Nephron (organoid): ENCODE data around the gene CAD.
"Not testable (repeated sequence)": the region's sequence is repeated elsewhere in the genome, so short reads cannot be mapped to it uniquely, and the experiment has no call there.

Experiments
- H3K27ac Mint-ChIP-seq, 3 experiments: 2 replicates each; pipeline ENCODE4 v1.8.0; 2020; ENCODE audit warnings: mixed read lengths in 3 of 3, mild to moderate bottlenecking in 2 of 3, moderate library complexity in 1 of 3
- H3K27me3 Mint-ChIP-seq: 2 replicates; pipeline ENCODE4 v1.8.0; 2021; ENCODE audit warnings: low read depth, mild to moderate bottlenecking, moderate library complexity, mixed read lengths
- H3K36me3 Mint-ChIP-seq: 2 replicates; pipeline ENCODE4 v1.8.0; 2020; ENCODE audit warnings: low read depth, mixed read lengths
- H3K4me1 Mint-ChIP-seq: 2 replicates; pipeline ENCODE4 v1.8.0; 2020; ENCODE audit warnings: mixed read lengths
- H3K4me3 Mint-ChIP-seq, 3 experiments: 2 replicates each; pipeline ENCODE4 v1.8.0; 2020; ENCODE audit warnings: mild to moderate bottlenecking in 3 of 3, mixed read lengths in 3 of 3, moderate library complexity in 2 of 3
- H3K9me3 Mint-ChIP-seq: 2 replicates; pipeline ENCODE4 v1.8.0; 2020; ENCODE audit warnings: mixed read lengths
- CTCF ChIP-seq, 3 experiments: fragments of 200-600 bp; sonication (generic); IDR thresholded peaks; one replicate each; pipeline ENCODE4 v1.5.0; 2021; ENCODE audit warnings: antibody characterized with exemption in 3 of 3; ENCODE audit not compliant: unreplicated experiment in 3 of 3

CAD gene

GRCh38 chr2:27264253-27264752 lies 47.1 kb downstream of the CAD start:
- peaks cover 26% of the 10 kb centered on the region for H3K27me3 Mint-ChIP-seq

GRCh38 chr2:27264753-27265535 lies 47.8 kb downstream of the CAD start:
- H3K27ac Mint-ChIP-seq: no peak overlapping the region
- peaks cover 29% of the 10 kb centered on the region for H3K4me1 Mint-ChIP-seq
- no peaks in the 10 kb centered on the region for H3K9me3 Mint-ChIP-seq
- H3K36me3 Mint-ChIP-seq: no peaks in the 10 kb centered on the region
- H3K27me3 Mint-ChIP-seq: peaks cover 23% of the 10 kb centered on the region
- H3K4me3 Mint-ChIP-seq: peak overlapping the region; percentile 65 to 69 (median 68)
- peak; percentile 48 to 67 (median 60) for TF ChIP-seq CTCF (IDR thresholded peaks at IDR 0.05; ENCODE audit: unreplicated experiment in 3 of 3)

More at GRCh38 chr2:27264253-27264752, 47.1 kb downstream of the CAD start:
- Mint-ChIP-seq H3K27ac (no peak overlapping the region), H3K9me3 (no peaks in the 10 kb centered on the region), H3K36me3 (no peaks in the 10 kb centered on the region), H3K4me3 (peak overlapping the region; percentile 85 to 87 (median 86)), H3K4me1 (peaks cover 34% of the 10 kb centered on the region)
- TF ChIP-seq CTCF (IDR thresholded peaks at IDR 0.05; ENCODE audit: unreplicated experiment in 3 of 3): no peak

GRCh38 chr2:27265536-27265870 lies 48.3 kb downstream of the CAD start:
- peaks cover 26% of the 10 kb centered on the region for H3K4me1 Mint-ChIP-seq
- no peak for TF ChIP-seq CTCF (IDR thresholded peaks at IDR 0.05; ENCODE audit: unreplicated experiment in 3 of 3)
- no peaks in the 10 kb centered on the region for H3K36me3 Mint-ChIP-seq

GRCh38 chr2:27268296-27268695 lies 51.1 kb downstream of the CAD start:
- H3K9me3 Mint-ChIP-seq, H3K4me3 Mint-ChIP-seq, H3K27ac Mint-ChIP-seq, H3K4me1 Mint-ChIP-seq, H3K36me3 Mint-ChIP-seq: not testable (repeated sequence)
- H3K27me3 Mint-ChIP-seq: peaks cover 27% of the 10 kb centered on the region

More at GRCh38 chr2:27265536-27265870, 48.3 kb downstream of the CAD start:
- no peaks in the 10 kb centered on the region for H3K9me3 Mint-ChIP-seq
- H3K27me3 Mint-ChIP-seq: peaks cover 23% of the 10 kb centered on the region
- H3K27ac Mint-ChIP-seq: no peak overlapping the region
- peak overlapping the region; percentile 34 to 69 (median 65) for H3K4me3 Mint-ChIP-seq

GRCh38 chr2:27270131-27270530 lies 53.0 kb downstream of the CAD start:
- Mint-ChIP-seq H3K36me3 (no peaks in the 10 kb centered on the region), H3K27ac (no peak overlapping the region), H3K4me3 (no peak overlapping the region), H3K9me3 (no peaks in the 10 kb centered on the region), H3K4me1 (no peaks in the 10 kb centered on the region), H3K27me3 (peaks cover 43% of the 10 kb centered on the region)
- TF ChIP-seq CTCF (IDR thresholded peaks at IDR 0.05; ENCODE audit: unreplicated experiment in 3 of 3): no peak

- H3K4me3 Mint-ChIP-seq: no peak overlapping the region
- TF ChIP-seq CTCF (IDR thresholded peaks at IDR 0.05; ENCODE audit: unreplicated experiment in 3 of 3): no peak
- peaks cover 43% of the 10 kb centered on the region for H3K27me3 Mint-ChIP-seq
- H3K4me1 Mint-ChIP-seq: no peaks in the 10 kb centered on the region
- H3K9me3 Mint-ChIP-seq: no peaks in the 10 kb centered on the region
- no peaks in the 10 kb centered on the region for H3K36me3 Mint-ChIP-seq
- no peak overlapping the region for H3K27ac Mint-ChIP-seq
These were observed 53.5 kb downstream of the CAD start for GRCh38 chr2:27270670-27271069.
